ENCODE results near the gene ATP5F1C. TPM values are rescaled to one million over a fixed set of nuclear protein-coding genes. Genes with fewer than 3 reads are reported as not detected.

The ATP5F1C gene
- total RNA-seq, 1 experiment from 2014 or later, result 288 TPM

GRCh38 chr10:7787857-7788638, at the start of gene ATP5F1C, which contains the start of gene KIN (continued):
- TF ChIP-seq AFF4 (CRISPR knock-in tag; IDR thresholded peaks at IDR 0.05; ENCODE audit: borderline replicate concordance) (no peak), E2F4 (CRISPR knock-in tag; IDR thresholded peaks at IDR 0.05; ENCODE audit: borderline replicate concordance, low read depth) (peak; percentile 63; the same call in 1 of the 2 replicates), TP53 (CRISPR knock-in tag; IDR thresholded peaks at IDR 0.05) (peak; percentile 75; the same call in 1 of the 2 replicates), TEAD1 (CRISPR knock-in tag; IDR thresholded peaks at IDR 0.05) (peak; percentile 80), CBFB (CRISPR knock-in tag; IDR thresholded peaks at IDR 0.05; ENCODE audit: low read depth) (peak; percentile 51; the same call in 1 of the 2 replicates), FOXK1 (CRISPR knock-in tag; IDR thresholded peaks at IDR 0.05) (peak; percentile 50; the same call in 1 of the 2 replicates), ARID4B (CRISPR knock-in tag; IDR thresholded peaks at IDR 0.05; ENCODE audit: borderline replicate concordance) (peak; percentile 89; the same call in 1 of the 2 replicates), ZNF532 (CRISPR knock-in tag; IDR thresholded peaks at IDR 0.05; ENCODE audit: borderline replicate concordance) (no peak), ESRRA (CRISPR knock-in tag; IDR thresholded peaks at IDR 0.05; ENCODE audit: borderline replicate concordance) (peak; percentile 90; the same call in 1 of the 2 replicates), OVOL2 (CRISPR knock-in tag; IDR thresholded peaks at IDR 0.05; ENCODE audit: borderline replicate concordance) (no peak), GABPB1 (CRISPR knock-in tag; IDR thresholded peaks at IDR 0.05) (peak; percentile 39; the same call in 1 of the 2 replicates)

Data from WTC11 (cell line).